GM12865 (cell line): Measurements from ENCODE around the gene ABCC10.

Experiments used
- DNase-seq: peaks from one replicate; pipeline ENCODE4 v3.0.0; 2010; ENCODE audit warnings: low read depth
- H3K4me3 ChIP-seq: 2 replicates; pipeline ENCODE4 v1.5.1; 2011; ENCODE audit warnings: mild to moderate bottlenecking, low read depth, low read length, control low read depth
- CTCF ChIP-seq: IDR thresholded peaks from 2 replicates; pipeline ENCODE4 v1.5.1; 2011; ENCODE audit warnings: low read length, control low read depth, low read depth, inconsistent platforms; ENCODE audit not compliant: insufficient read depth; ENCODE audit errors: missing control alignments

ABCC10 gene

GRCh38 chr6:43490523-43490939 lies 63.2 kb downstream of the ABCC10 start:
- DNase-seq, result no peak
- TF ChIP-seq CTCF, result no peak
- no peak overlapping the region for H3K4me3 ChIP-seq

- H3K4me3 ChIP-seq, result no peak overlapping the region
- no peak for TF ChIP-seq CTCF
- DNase-seq, result no peak
Measured at GRCh38 chr6:43491750-43492661, 64.7 kb downstream of the ABCC10 start.

GRCh38 chr6:43492673-43493072 lies 65.3 kb downstream of the ABCC10 start:
- no peak for TF ChIP-seq CTCF
- no peak for DNase-seq
- H3K4me3 ChIP-seq, result no peak overlapping the region

GRCh38 chr6:43493230-43493629 lies 65.9 kb downstream of the ABCC10 start:
- H3K4me3 ChIP-seq, result no peak overlapping the region
- DNase-seq, result no peak
- no peak for TF ChIP-seq CTCF

- DNase-seq, result no peak
- H3K4me3 ChIP-seq, result no peak overlapping the region
- TF ChIP-seq CTCF, result no peak
Measured at GRCh38 chr6:43493833-43494232, 66.5 kb downstream of the ABCC10 start.

- no peak overlapping the region for H3K4me3 ChIP-seq
- no peak for TF ChIP-seq CTCF
- no peak for DNase-seq
Measured at GRCh38 chr6:43494321-43494720, 67.0 kb downstream of the ABCC10 start.

- no peak for DNase-seq
- no peak for TF ChIP-seq CTCF
- H3K4me3 ChIP-seq, result no peak overlapping the region
Measured at GRCh38 chr6:43494766-43495165, 67.4 kb downstream of the ABCC10 start.
